Suppressor macrophage (primary cell): ENCODE data around the gene GTPBP4.
"Not testable (repeated sequence)": the region's sequence is repeated elsewhere in the genome, so short reads cannot be mapped to it uniquely, and the experiment has no call there.

Source experiments
- DNase-seq, 4 experiments: peaks; one replicate each; pipeline ENCODE4 v3.0.0-alpha.2; 2020 to 2022

Gene GTPBP4

DNA sequence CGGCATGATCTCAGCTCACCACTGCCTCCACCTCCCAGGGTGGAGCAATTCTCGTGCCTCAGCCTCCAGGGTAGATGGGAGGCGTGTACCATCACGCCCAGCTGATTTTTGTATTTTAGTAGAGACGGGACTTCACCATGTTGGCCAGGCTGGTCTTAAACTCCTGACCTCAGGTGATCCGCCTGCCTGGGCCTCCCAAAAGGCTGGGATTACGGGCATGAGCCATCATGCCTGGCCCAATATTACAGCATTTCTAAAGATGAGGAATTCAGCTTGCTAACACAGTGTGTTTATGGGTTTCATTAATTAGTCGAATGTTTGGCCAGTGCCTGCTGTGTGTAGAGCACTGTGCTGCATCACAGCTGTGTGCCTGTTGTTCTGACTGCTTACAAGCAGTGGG is 71.7 kb downstream of the GTPBP4 start:
- no peak for DNase-seq

DNA sequence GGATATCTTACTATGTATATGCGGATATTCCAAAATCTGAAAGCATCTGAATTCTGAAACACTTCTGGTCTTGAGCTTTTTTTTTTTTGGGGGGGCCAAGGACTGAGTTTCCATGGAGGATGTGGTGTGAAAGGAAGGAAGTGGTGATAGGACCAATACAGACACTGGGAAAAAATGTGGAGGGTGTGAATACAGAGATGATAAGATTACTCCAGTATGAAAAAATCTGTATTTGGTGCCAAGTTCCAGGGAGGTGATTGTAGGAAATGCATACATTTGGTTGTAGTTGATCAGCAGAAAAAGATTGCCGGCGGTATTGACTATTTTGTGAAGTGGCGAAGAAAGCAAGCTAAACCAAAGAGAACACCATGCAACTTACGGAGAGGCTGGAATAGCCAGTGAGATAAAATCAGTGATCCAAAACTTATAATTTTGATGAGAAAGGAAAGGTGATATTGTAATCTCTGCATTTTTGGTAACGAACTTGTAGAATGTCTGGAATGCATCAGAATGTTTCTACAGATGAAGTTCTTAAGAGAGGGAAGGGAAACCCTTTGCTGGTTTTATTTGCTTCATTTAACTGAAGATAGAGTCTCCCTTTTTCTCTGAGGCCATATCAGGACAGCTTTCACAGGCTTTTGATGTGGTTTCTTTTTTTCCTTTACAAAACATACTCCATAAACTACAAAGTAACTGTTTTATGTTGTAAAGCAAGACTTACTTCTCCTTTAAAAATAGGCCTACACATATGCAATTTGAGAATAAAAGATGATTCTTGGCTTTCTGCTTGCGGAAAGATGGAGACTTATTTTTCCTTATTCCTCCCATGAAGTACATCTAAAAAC is 73.9 kb downstream of the GTPBP4 start:
- no peak for DNase-seq

DNA sequence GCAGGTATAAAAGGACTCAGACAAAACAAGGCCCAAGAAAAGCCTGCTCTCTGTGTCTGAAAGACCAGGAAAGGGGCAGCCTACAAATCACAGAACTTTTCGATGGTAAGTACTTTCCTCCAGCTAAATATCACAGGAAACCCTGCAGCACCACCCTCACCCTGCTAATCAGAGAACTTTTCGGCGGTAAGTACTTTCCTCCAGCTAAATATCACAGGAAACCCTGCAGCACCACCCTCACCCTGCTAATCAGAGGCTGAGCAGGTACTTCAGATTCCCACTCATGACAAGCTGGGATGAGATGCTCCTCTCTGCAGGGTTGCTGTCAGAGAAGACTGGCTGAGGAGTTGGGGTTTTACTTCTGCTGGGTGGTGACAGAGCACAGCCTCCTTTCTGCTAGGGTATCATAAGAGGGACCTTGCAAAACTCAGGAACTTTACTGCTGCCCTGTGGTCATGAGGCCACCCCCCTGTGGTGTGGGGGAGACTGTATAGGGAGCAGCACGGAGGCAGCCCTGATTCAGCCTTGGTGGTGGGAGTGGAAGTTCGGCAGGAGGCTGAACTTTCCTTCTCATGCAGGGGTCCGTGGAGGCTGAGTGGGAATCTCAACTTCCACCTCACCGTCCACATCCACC is 75.1 kb downstream of the GTPBP4 start:
- peak in 3 of 4 experiments; percentile 45 to 55 (median 46) for DNase-seq

DNA sequence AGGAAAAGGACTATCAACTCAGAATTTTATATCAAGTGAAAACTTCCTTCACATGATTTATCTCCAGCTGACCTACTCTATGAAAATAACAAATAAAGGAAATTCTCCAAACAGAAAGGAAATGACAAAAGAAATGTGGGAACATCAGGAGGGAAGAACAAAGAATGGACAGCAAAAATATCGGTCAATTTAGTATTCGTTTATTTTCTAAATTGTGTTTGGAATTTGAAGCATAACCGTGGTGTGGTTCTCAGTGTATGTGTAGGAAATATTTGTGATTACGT is 76.7 kb downstream of the GTPBP4 start:
- no peak for DNase-seq

DNA sequence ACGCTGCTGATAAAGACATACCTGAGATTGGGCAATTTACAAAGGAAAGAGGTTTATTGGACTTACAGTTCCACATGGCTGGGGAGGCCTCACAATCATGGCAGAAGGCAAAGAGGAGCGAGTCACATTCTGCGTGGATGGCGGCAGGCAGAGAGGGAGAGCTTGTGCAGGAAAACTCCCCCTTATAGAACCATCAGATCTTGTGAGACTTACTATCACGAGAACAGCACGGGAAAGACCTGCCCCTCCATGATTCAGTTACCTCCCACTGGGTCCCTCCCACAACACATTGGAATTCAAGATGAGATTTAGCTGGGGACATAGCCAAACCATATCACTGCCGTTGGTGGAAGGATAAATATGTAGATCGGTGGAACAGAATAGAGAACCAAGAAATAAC is 78.5 kb downstream of the GTPBP4 start:
- not testable (repeated sequence) for DNase-seq

DNA sequence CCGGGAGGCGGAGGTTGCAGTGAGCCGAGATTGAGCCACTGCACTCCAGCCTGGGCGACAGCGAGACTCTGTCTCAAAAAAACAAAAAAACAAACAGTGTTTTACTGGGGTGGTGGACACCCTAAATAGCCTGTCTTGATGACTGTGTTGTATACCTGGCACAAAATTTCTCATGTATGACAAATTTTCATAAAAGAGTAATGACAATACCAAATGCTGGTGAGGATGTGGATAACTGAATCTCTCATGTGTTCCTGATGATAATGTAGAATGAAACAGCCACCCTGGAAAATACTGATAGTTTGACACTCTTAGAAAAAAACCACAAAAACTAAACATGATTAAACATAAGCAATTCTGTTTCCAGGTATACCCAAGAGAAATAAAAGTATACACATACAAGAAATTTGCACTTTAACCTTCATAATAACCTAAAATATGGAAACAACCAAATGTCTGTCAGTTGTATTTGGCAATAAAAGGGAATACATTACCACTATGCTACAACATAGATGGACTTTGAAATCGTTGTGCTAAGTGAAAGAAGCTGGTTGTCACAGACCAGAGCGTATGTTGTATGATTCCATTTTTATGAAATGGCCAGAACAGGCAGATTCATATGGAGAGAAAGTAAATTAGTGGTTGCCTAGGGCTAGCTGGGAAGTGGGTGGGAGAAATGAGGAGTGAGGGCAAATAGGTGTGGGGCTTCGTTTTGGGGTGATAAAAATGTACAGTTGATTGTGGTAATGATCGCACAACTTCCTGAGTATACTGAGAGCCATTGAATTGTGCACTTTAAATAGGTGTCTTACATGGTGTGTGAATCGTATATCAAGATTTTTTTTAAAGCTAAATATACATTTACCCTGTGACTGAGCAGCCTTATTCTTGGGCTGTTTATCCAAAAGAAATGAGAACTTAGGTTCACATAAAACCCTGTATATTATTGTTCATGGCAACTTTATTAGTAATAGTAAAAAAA is 80.4 kb downstream of the GTPBP4 start:
- no peak for DNase-seq
